A673 (cell line): ENCODE data around the gene TSC2. TPM values are rescaled to one million over a fixed set of nuclear protein-coding genes. Genes with fewer than 3 reads are reported as not detected.

ENCODE experiments used
- BruUV-seq: library from RNA; stranded (reverse); fragments of 400-500 nt; replicated peaks from 2 replicates; lab custom pipeline; 2021; lab: Mats Ljungman, UMichigan
- CTCF ChIA-PET: fragments of 300-600 bp; sonication (Branson Sonifier 250); formaldehyde crosslinking; loops from one replicate; lab custom pipeline; 2022; ENCODE audit warnings: antibody characterized with exemption; lab: Charles Lee
- POLR2A ChIA-PET: fragments of 300-600 bp; sonication (Branson Sonifier 250); formaldehyde crosslinking; loops from one replicate; lab custom pipeline; 2022; ENCODE audit warnings: antibody characterized with exemption; ENCODE audit not compliant: low non-redundant PET; lab: Charles Lee
- DNase-seq: peaks from one replicate; pipeline ENCODE4 v3.0.0-alpha.2; 2015; ENCODE audit warnings: low spot score
- H3K27ac ChIP-seq: fragments of 200-600 bp; sonication (generic); 2 replicates; pipeline ENCODE4 v1.5.1; 2016; ENCODE audit warnings: mixed run types, low read depth, mild to moderate bottlenecking, mixed read lengths, antibody characterized with exemption, low read length; ENCODE audit not compliant: poor library complexity, severe bottlenecking
- H3K27me3 ChIP-seq: fragments of 200-600 bp; sonication (generic); replicated peaks from 2 replicates; pipeline ENCODE4 v1.6.1; 2017; ENCODE audit warnings: mixed run types, low read depth, mild to moderate bottlenecking, mixed read lengths, antibody characterized with exemption, low read length; ENCODE audit not compliant: insufficient read depth, poor library complexity
- H3K36me3 ChIP-seq: fragments of 200-600 bp; sonication (generic); 2 replicates; pipeline ENCODE4 v1.6.1; 2016; ENCODE audit warnings: mixed run types, mild to moderate bottlenecking, mixed read lengths, antibody characterized with exemption, low read length; ENCODE audit not compliant: insufficient read depth, poor library complexity, severe bottlenecking
- H3K4me1 ChIP-seq: fragments of 200-600 bp; sonication (generic); 2 replicates; pipeline ENCODE4 v1.6.1; 2017; ENCODE audit warnings: mixed run types, mild to moderate bottlenecking, mixed read lengths, antibody characterized with exemption, low read length; ENCODE audit not compliant: insufficient read depth, poor library complexity, severe bottlenecking
- H3K4me3 ChIP-seq: fragments of 200-600 bp; sonication (generic); 2 replicates; pipeline ENCODE4 v1.5.1; 2016; ENCODE audit warnings: low read depth, mixed run types, mild to moderate bottlenecking, mixed read lengths, low read length; ENCODE audit not compliant: poor library complexity, severe bottlenecking
- H3K9me3 ChIP-seq: fragments of 200-600 bp; sonication (generic); 2 replicates; pipeline ENCODE4 v1.6.1; 2016; ENCODE audit warnings: mixed run types, low read depth, mild to moderate bottlenecking, mixed read lengths, antibody characterized with exemption, low read length; ENCODE audit not compliant: poor library complexity, severe bottlenecking
- EZH2 ChIP-seq: fragments of 200-600 bp; sonication (generic); IDR thresholded peaks from 2 replicates; pipeline ENCODE4 v1.6.1; 2017; ENCODE audit warnings: borderline replicate concordance, low read depth, mild to moderate bottlenecking, mixed read lengths, antibody characterized with exemption, low read length; ENCODE audit not compliant: poor library complexity, severe bottlenecking
- intact Hi-C: fragments of 100-400 bp; cut with micrococcal nuclease; formaldehyde crosslinking; loops from one replicate; pipeline ENCODE4 v1.10.0; 2022; ENCODE audit not compliant: unreplicated experiment
- total RNA-seq: library from RNA; stranded (reverse); gene quantifications from 2 replicates; pipeline ENCODE4 v1.2.3, GENCODE V29; 2021
- TF ChIP-seq, protein P1 (sequence below): fragments of 300-800, 200-600 bp; sonication (generic); conservative IDR thresholded peaks from 2 replicates; pipeline ENCODE4 v1.5.1; 2017; ENCODE audit warnings: low read depth, mild to moderate bottlenecking, antibody characterized with exemption, low read length, moderate library complexity, mixed read lengths

Gene TSC2
- total RNA-seq, 1 experiment from 2014 or later, result 125 TPM

DNA sequence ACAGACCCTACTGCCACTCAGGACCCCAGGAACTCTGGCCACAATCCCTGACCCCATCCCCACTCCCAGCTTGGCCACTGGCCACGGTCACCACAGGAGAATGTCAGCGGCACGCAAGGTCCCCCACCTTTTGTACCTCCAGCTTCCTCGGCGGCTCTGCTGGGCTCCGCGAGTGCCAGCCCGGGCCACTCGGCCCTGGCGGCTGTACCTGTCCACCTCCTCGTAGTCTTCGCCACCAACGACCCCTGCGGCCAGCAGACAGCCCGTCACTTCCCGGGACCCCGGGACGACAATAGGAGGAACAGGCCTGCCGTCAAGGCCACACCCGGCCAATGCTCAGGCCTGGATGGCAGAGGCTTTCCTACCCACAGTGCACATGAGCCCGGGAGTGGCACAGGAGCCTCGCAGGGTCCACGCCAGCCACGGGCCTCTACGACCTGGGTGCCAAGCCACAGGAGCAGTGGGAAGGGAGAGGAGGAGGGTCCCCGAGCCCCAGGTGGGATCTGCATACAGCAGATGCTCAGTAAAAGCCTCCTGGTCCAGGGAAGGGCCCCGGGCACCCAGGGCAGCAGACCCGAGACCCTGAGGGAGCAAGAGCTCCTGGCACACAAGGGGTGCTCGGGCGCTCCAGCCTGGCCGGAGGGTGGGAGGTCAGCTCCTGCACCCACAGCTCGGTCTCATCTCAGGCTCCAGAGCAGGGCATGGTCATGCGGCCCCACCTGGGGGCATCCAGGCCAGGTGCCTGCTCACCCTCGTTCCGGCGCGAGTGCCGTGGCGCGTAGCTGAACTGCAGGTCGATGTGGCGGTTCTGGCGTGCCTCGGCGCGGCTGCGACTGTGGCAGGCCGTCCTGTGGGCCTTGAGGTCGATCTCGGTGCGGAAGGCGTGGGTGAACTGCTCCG lies 46.1 kb upstream of the TSC2 start:
- peaks cover 63% of the 10 kb centered on the region for H3K36me3 ChIP-seq
- DNase-seq, result no peak
- intact Hi-C loops, result loop anchor here (10.0 kb wide), 1 partner anchor 213 kb away; the partner anchor contains the start of genes BRICD5 and PGP
- H3K4me1 ChIP-seq, result peaks cover 24% of the 10 kb centered on the region
- no peak overlapping the region for H3K4me3 ChIP-seq
- ChIA-PET CTCF (interaction anchor here (0.6 kb wide), 1 partner anchor 13 kb away, joined by 3 read pairs; no protein-coding TSS in a partner anchor), POLR2A (no interaction called here)
- H3K27ac ChIP-seq, result no peak overlapping the region
- TF ChIP-seq EZH2, result no peak
- TF ChIP-seq, protein P1, sequence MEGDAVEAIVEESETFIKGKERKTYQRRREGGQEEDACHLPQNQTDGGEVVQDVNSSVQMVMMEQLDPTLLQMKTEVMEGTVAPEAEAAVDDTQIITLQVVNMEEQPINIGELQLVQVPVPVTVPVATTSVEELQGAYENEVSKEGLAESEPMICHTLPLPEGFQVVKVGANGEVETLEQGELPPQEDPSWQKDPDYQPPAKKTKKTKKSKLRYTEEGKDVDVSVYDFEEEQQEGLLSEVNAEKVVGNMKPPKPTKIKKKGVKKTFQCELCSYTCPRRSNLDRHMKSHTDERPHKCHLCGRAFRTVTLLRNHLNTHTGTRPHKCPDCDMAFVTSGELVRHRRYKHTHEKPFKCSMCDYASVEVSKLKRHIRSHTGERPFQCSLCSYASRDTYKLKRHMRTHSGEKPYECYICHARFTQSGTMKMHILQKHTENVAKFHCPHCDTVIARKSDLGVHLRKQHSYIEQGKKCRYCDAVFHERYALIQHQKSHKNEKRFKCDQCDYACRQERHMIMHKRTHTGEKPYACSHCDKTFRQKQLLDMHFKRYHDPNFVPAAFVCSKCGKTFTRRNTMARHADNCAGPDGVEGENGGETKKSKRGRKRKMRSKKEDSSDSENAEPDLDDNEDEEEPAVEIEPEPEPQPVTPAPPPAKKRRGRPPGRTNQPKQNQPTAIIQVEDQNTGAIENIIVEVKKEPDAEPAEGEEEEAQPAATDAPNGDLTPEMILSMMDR, result no peak
- no peaks in the 10 kb centered on the region for H3K27me3 ChIP-seq
- no peaks in the 10 kb centered on the region for H3K9me3 ChIP-seq
- no TSS peak for BruUV-seq

DNA sequence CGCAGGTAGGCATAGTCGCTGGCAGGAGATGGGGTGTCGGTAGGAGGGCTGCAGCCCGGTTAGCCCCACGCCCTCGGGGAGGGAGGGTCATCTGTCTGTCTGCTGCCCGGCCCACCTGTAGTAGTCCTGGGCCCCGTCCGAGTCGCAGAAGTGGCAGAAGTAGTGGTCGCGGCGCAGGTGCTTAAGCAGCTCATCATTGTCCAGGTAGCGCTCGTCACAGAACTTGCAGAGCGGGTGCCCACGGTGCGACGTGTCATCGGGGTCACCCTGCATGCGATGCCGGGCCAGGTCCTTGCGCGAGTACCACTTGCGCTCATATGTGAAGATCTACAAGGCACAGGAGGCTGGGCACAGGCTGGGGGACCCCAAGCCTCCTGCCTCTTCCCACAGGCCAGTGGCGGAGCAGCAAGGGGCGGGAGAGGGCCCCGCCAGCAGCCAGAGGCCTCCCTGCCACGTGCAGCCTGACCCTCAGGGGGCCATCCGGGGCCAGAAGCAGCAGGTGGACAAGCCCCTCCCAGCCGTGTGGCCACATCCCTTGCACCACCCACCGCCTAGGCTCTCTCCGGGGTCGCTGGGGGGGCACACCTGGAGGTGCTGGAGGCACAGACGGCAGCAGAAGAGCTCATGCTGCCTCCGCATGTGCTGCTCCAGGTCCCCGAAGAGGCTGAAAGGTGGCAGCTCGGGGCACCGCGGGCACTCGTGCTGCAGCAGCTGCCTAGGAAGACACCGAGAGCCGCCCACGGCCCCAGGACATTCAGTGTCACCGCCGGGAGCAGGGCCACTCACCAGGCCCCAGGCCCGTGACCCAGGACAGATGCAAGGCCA lies 45.2 kb upstream of the TSC2 start:
- Histone ChIP-seq H3K4me1 (peaks cover 26% of the 10 kb centered on the region), H3K27ac (no peak overlapping the region), H3K36me3 (peaks cover 56% of the 10 kb centered on the region), H3K4me3 (no peak overlapping the region), H3K27me3 (no peaks in the 10 kb centered on the region), H3K9me3 (no peaks in the 10 kb centered on the region)
- TF ChIP-seq, protein P1, result no peak
- TF ChIP-seq EZH2, result no peak
- intact Hi-C loops, result loop anchor here (10.0 kb wide), 1 partner anchor 212 kb away; the partner anchor contains the start of genes BRICD5 and PGP
- ChIA-PET CTCF (no interaction called here), POLR2A (interaction anchor here (0.6 kb wide), 1 partner anchor 212 kb away, joined by 3 read pairs; the partner anchor contains the start of gene PGP)
- no TSS peak for BruUV-seq
- no peak for DNase-seq

DNA sequence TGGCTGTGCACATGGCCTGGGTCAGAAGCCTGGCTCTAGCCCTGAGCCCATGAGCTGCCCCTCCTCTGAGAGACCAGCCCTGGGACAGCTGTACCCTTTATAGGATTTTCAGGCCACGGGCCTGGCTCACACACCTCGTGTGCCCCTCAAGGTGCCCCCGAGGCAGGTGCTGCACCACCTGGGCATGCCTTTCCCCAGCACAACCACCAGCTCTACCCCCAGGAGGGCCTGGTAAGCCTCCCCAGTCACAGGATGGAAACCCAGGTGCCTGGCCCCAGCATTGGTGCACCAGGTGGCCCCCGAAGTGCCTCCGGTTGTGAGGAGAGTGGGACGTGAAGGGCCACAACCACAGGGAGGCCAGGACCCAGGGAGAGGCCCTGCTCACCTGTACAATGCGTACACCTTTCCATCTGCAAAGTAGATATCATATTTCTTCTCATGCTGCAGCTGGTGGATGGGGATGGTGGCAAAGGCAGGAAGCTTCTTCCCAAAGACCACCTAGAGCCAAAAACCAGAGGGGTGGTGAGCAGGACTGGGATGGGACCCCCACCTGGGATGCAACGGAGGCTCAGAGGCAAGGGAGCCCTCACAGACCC lies 44.5 kb upstream of the TSC2 start:
- no peak for TF ChIP-seq EZH2
- TF ChIP-seq, protein P1, result no peak
- ChIA-PET CTCF (no interaction called here), POLR2A (interaction anchor here (0.6 kb wide), 1 partner anchor 211 kb away, joined by 3 read pairs; the partner anchor contains the start of gene PGP)
- Histone ChIP-seq H3K4me3 (no peak overlapping the region), H3K36me3 (peaks cover 49% of the 10 kb centered on the region), H3K27me3 (no peaks in the 10 kb centered on the region), H3K9me3 (no peaks in the 10 kb centered on the region), H3K27ac (no peak overlapping the region), H3K4me1 (peaks cover 34% of the 10 kb centered on the region)
- intact Hi-C loops, result loop anchor here (10.0 kb wide), 1 partner anchor 211 kb away; the partner anchor contains the start of genes BRICD5 and PGP
- no TSS peak for BruUV-seq
- no peak for DNase-seq
